ENCODE measurements around the gene HSD11B1.

HSD11B1 gene

GRCh38 chr1:209756615-209757445, 52.2 kb downstream of the HSD11B1 start:
- no peak for DNase-seq

GRCh38 chr1:209758400-209758799, 53.8 kb downstream of the HSD11B1 start:
- no peak for DNase-seq

GRCh38 chr1:209759829-209760359, 55.2 kb downstream of the HSD11B1 start:
- no peak for DNase-seq

DNA sequence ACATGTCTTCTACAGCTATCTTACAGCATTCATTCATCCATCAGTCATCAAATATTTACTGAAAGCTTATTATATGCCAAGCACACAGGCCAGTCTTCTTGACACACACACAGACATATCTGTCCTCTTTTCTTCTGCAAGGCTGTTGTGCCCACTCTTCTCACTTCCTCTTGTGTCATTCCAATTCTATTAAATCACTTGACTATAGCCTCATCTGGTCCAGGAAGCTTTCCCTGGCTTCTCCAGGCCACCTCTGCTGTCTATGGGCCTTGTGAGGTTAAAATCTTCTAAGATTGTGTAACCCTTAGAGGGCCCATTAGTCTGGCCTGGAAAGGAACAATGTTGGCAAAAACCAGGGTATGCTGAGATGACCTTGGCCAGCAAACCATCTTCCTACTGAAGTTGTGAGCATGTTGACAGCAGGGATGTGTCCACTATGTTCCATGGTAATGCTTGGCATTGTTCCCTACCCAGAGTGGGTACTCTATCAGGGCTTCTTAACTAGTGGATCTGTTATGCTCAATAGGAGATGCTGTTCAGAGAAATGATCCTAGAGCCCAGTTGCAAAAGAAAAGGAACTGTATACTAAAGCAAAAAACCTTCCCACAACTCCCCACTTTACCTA, 56.5 kb downstream of the HSD11B1 start:
- DNase-seq, result no peak

- DNase-seq, result no peak
Measured at GRCh38 chr1:209766051-209766450, 61.4 kb downstream of the HSD11B1 start.

GRCh38 chr1:209767096-209767495, 62.5 kb downstream of the HSD11B1 start:
- DNase-seq, result no peak

DNA sequence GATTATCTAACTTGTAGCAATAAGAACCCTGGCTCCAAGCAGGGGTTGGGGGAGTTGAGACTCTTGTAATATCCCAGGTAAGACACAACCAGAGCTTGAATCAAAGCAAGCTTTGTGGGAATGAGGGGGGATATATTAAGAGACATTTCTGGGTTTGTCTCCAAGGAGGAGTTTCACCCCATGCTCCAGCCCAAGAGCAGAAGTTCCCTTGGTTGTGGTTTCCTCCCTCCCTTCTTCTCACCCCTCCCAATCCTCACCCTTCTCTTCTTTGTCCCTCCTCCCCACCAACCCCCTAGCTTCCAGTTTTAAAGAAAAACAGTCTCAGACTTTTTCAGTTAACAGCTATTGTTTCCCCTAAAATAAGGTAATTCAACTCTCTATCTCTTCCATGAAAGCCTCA, 63.1 kb downstream of the HSD11B1 start:
- DNase-seq, result no peak

DNA sequence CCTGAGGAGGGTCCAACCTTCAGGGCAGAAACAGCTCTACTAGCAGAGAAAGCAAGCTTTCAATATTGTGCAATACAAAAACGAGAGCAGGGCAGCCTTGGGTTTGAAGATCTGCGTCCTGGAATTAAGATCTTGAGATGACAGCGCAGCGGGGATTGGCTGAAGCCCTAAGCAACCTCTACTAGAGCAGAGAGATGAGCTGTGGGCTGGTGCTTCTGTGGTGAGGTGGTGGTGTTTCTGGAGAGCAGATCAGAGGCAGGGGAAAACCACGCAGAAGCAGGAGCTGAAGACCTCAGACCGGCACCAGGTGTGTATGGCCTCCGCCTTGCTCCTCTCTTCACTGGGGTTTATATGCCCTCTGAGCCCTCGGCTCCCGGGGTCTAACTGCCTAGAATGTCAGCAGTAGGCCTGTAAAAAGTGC, 63.7 kb downstream of the HSD11B1 start:
- peak; percentile 55 for DNase-seq

DNA sequence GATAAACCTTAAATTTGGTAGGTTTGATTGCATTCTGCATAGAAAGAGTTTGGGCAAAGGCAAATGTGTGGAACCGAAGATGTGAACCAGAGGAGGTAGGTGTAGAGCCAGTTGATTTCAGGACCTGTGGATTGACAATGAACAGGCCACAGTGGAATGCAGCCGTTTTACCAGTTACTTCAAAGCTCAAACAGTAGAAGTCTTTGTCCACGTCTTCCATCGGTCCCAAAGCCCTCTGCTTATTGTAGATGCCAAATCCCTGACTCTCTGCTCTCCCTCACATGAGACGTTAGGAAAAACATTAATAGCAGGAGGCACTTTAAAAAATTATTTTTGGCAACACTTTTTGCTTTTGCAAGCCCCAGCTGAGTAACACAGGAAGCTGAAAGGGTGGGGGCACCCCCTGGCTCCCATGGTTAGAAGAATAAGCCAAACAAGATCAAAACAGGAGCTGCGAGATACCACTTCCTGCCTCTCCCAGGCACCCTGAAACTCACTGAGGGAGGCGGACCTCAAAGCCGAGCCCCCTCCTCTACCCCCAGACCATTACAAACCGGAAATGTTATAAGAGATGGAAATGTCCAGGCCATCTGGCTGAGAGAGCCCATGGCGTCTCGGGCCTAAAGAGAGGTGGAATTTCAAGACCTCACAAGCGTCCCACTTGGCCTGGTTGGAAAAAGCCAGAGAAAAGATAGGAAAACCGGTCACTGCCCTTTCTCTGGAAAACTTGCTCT, 64.7 kb downstream of the HSD11B1 start:
- DNase-seq, result peak; percentile 36

DNA sequence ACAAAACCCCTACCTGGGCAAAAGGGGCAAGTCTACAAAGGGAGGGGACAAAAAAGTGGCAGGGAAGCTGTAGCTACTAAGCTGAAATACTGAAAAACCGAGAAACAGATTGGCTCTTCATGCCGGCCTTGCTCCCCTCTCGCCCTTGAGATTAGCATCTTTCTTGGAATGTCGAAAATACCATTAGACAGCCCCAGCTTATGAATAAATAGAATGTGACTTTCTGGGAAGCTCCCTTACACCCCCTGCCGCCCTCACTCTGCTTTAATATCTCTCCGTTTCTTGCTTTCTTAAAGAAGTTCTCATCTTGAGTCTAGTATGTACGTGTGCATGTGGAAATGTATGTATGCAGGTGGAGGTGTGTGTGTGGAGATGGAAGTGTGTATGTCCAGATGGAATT, 65.3 kb downstream of the HSD11B1 start:
- DNase-seq, result no peak

DNA sequence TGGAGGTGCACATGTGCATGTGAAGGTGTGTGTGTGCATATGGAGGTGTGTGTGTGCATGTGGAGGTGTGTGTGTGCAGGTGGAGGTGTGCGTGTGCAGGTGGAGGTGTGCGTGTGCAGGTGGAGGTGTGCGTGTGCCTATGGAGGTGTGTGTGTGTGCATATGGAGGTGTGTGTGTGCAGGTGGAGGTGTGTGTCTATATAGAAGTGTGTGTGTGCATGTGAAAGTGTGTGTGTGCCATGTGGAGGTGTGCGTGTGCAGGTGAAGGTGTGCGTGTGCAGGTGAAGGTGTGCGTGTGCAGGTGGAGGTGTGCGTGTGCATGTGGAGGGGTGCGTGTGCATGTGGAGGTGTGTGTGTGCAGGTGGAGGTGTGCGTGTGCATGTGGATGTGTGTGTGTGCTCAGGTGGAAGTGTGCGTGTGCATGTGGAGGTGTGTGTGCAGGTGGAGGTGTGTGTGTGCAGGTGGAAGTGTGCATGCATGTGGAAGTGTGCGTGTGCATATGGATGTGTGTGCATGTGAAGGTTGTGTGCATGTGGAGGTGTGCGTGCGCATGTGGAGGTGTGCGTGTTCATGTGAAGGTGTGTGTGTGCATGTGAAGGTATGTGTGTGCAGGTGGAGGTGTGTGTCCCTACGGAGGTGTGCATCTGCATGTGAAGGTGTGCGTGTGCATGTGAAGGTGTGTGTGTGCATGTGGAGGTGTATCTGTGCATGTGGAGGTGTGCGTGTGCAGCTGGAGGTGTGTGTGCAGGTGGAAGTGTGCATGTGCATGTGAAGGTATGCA, 66.2 kb downstream of the HSD11B1 start:
- DNase-seq, result no peak

GRCh38 chr1:209772126-209772525, 67.5 kb downstream of the HSD11B1 start:
- no peak for DNase-seq

GRCh38 chr1:209774592-209774991, 69.9 kb downstream of the HSD11B1 start:
- no peak for DNase-seq

- no peak for DNase-seq
Measured at GRCh38 chr1:209775678-209776077, 71.0 kb downstream of the HSD11B1 start.

- DNase-seq, result no peak
Measured at GRCh38 chr1:209777587-209777986, 72.9 kb downstream of the HSD11B1 start.

GRCh38 chr1:209778102-209778501, 73.5 kb downstream of the HSD11B1 start:
- DNase-seq, result no peak

GRCh38 chr1:209780268-209780667, 75.6 kb downstream of the HSD11B1 start:
- DNase-seq, result no peak

- DNase-seq, result no peak
Measured at GRCh38 chr1:209783386-209783785, 78.7 kb downstream of the HSD11B1 start.
